ENCODE results near the gene DOCK7. TPM values are rescaled to one million over a fixed set of nuclear protein-coding genes. Genes with fewer than 3 reads are reported as not detected.

DOCK7 gene
- total and polyA plus RNA-seq, 2 of the 13 experiments (the other 11 are each of a cell fraction or from before 2014, with no cell fraction given): 45.7 to 67.2 TPM

DNA sequence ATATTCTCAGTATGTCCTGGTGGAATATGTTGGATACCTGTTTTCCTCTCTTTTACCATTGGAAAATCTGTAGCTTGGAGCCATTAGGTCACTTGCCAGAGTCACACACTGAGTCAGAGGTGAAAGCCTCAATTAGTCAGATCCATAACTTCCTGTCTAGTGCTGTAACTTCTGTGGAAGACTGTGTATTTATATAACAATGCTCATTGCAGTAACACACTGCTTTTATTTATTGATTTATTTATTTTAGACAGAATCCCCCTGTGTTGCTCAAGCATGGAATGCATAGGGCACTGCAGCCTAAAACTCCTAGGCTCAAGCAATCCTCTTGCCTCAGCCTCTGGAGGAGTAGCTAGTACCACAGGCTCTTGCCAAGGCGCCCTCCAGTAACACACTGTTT is 1.3 kb upstream of the DOCK7 start (continued):
- TF ChIP-seq ZFP90 (CRISPR knock-in tag; IDR thresholded peaks at IDR 0.05; ENCODE audit: borderline replicate concordance): no peak
- TF ChIP-seq HNRNPK (IDR thresholded peaks at IDR 0.05; ENCODE audit: low read depth, low read length, poor library complexity, severe bottlenecking): no peak
- TF ChIP-seq, protein P1, sequence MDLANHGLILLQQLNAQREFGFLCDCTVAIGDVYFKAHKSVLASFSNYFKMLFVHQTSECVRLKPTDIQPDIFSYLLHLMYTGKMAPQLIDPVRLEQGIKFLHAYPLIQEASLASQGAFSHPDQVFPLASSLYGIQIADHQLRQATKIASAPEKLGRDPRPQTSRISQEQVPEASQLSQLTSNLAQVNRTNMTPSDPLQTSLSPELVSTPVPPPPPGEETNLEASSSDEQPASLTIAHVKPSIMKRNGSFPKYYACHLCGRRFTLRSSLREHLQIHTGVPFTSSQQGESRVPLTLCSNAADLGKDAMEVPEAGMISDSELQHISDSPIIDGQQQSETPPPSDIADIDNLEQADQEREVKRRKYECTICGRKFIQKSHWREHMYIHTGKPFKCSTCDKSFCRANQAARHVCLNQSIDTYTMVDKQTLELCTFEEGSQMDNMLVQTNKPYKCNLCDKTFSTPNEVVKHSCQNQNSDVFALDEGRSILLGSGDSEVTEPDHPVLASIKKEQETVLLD (CRISPR knock-in tag; IDR thresholded peaks at IDR 0.05; ENCODE audit: low read depth): no peak
- peak; percentile 34; the same call in 1 of the 2 replicates for TF ChIP-seq KDM1A (CRISPR knock-in tag; IDR thresholded peaks at IDR 0.05)
- TF ChIP-seq ZNF232 (CRISPR knock-in tag; IDR thresholded peaks at IDR 0.05; ENCODE audit: borderline replicate concordance): no peak
- no peak for TF ChIP-seq FOXC1 (CRISPR knock-in tag; IDR thresholded peaks at IDR 0.05; ENCODE audit: borderline replicate concordance)
- TF ChIP-seq ZBTB38 (CRISPR knock-in tag; IDR thresholded peaks at IDR 0.05): no peak
- no peak for TF ChIP-seq MEIS2 (CRISPR knock-in tag; IDR thresholded peaks at IDR 0.05)
- no peak for TF ChIP-seq SMC3 (IDR thresholded peaks at IDR 0.05; ENCODE audit: low read length)
- TF ChIP-seq FOXA3 (CRISPR knock-in tag; IDR thresholded peaks at IDR 0.05): no peak
- TF ChIP-seq, protein P2, sequence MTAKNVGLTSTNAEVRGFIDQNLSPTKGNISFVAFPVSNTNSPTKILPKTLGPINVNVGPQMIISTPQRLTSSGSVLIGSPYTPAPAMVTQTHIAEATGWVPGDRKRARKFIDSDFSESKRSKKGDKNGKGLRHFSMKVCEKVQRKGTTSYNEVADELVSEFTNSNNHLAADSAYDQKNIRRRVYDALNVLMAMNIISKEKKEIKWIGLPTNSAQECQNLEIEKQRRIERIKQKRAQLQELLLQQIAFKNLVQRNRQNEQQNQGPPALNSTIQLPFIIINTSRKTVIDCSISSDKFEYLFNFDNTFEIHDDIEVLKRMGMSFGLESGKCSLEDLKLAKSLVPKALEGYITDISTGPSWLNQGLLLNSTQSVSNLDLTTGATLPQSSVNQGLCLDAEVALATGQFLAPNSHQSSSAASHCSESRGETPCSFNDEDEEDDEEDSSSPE (CRISPR knock-in tag; IDR thresholded peaks at IDR 0.05): no peak
- no peak for TF ChIP-seq MEF2D (CRISPR knock-in tag; IDR thresholded peaks at IDR 0.05)
- TF ChIP-seq, protein P3, sequence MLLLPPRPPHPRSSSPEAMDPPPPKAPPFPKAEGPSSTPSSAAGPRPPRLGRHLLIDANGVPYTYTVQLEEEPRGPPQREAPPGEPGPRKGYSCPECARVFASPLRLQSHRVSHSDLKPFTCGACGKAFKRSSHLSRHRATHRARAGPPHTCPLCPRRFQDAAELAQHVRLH (CRISPR knock-in tag; IDR thresholded peaks at IDR 0.05; ENCODE audit: borderline replicate concordance, low read depth): no peak
- no peak for TF ChIP-seq ZSCAN29 (CRISPR knock-in tag; conservative IDR thresholded peaks at IDR 0.05)
- TF ChIP-seq, protein P4, sequence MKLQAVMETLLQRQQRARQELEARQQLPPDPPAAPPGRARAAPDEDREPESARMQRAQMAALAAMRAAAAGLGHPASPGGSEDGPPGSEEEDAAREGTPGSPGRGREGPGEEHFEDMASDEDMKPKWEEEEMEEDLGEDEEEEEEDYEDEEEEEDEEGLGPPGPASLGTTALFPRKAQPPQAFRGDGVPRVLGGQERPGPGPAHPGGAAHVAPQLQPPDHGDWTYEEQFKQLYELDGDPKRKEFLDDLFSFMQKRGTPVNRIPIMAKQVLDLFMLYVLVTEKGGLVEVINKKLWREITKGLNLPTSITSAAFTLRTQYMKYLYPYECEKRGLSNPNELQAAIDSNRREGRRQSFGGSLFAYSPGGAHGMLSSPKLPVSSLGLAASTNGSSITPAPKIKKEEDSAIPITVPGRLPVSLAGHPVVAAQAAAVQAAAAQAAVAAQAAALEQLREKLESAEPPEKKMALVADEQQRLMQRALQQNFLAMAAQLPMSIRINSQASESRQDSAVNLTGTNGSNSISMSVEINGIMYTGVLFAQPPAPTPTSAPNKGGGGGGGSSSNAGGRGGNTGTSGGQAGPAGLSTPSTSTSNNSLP (IDR thresholded peaks at IDR 0.05; ENCODE audit: low read depth, low read length): peak; percentile 58; the same call in 1 of the 2 replicates
- TF ChIP-seq, protein P5, sequence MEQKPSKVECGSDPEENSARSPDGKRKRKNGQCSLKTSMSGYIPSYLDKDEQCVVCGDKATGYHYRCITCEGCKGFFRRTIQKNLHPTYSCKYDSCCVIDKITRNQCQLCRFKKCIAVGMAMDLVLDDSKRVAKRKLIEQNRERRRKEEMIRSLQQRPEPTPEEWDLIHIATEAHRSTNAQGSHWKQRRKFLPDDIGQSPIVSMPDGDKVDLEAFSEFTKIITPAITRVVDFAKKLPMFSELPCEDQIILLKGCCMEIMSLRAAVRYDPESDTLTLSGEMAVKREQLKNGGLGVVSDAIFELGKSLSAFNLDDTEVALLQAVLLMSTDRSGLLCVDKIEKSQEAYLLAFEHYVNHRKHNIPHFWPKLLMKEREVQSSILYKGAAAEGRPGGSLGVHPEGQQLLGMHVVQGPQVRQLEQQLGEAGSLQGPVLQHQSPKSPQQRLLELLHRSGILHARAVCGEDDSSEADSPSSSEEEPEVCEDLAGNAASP (CRISPR knock-in tag; IDR thresholded peaks at IDR 0.05; ENCODE audit: borderline replicate concordance): no peak
- TF ChIP-seq ELF1 (CRISPR knock-in tag; IDR thresholded peaks at IDR 0.05): 0 out of 2 replicates have a peak, but pooled peaks have one; percentile 16
- TF ChIP-seq AGO2 (optimal IDR thresholded peaks at IDR 0.05; ENCODE audit: low read depth, low read length): no peak
- TF ChIP-seq, protein P6, sequence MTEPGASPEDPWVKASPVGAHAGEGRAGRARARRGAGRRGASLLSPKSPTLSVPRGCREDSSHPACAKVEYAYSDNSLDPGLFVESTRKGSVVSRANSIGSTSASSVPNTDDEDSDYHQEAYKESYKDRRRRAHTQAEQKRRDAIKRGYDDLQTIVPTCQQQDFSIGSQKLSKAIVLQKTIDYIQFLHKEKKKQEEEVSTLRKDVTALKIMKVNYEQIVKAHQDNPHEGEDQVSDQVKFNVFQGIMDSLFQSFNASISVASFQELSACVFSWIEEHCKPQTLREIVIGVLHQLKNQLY (CRISPR knock-in tag; IDR thresholded peaks at IDR 0.05): no peak
- TF ChIP-seq ZNF549 (CRISPR knock-in tag; IDR thresholded peaks at IDR 0.05): no peak
- TF ChIP-seq, protein P7, sequence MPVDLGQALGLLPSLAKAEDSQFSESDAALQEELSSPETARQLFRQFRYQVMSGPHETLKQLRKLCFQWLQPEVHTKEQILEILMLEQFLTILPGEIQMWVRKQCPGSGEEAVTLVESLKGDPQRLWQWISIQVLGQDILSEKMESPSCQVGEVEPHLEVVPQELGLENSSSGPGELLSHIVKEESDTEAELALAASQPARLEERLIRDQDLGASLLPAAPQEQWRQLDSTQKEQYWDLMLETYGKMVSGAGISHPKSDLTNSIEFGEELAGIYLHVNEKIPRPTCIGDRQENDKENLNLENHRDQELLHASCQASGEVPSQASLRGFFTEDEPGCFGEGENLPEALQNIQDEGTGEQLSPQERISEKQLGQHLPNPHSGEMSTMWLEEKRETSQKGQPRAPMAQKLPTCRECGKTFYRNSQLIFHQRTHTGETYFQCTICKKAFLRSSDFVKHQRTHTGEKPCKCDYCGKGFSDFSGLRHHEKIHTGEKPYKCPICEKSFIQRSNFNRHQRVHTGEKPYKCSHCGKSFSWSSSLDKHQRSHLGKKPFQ (CRISPR knock-in tag; IDR thresholded peaks at IDR 0.05; ENCODE audit: insufficient replicate concordance): no peak
- TF ChIP-seq JUND (CRISPR knock-in tag; IDR thresholded peaks at IDR 0.05): no peak

Measured in HepG2 (cell line).